MCF 10A (cell line): ENCODE results near the gene RGL4. TPM values are rescaled to one million over a fixed set of nuclear protein-coding genes. Genes with fewer than 3 reads are reported as not detected.

Experiments
- BruUV-seq: library from RNA; stranded (reverse); fragments of 400-500 nt; replicated peaks from 2 replicates; lab custom pipeline; 2021; lab: Mats Ljungman, UMichigan
- CTCF ChIA-PET: fragments of 300-600 bp; sonication (Branson Sonifier 250); formaldehyde crosslinking; extraction: SDS; loops from one replicate; lab custom pipeline; 2021; ENCODE audit warnings: antibody characterized with exemption, inconsistent platforms; lab: Yijun Ruan, JAX
- POLR2A ChIA-PET: fragments of 300-600, 350-650 bp; sonication (Branson Sonifier 250); formaldehyde crosslinking; extraction: SDS; loops from one replicate; lab custom pipeline; 2020; ENCODE audit warnings: antibody characterized with exemption, inconsistent platforms; lab: Yijun Ruan, JAX
- DNase-seq: peaks from one replicate; pipeline ENCODE4 v3.0.0-alpha.2; 2018; ENCODE audit not compliant: unreplicated experiment
- H3K27ac Mint-ChIP-seq: one replicate; pipeline ENCODE4 v1.8.0; 2022; ENCODE audit warnings: mild to moderate bottlenecking, low read depth, mixed read lengths; ENCODE audit not compliant: unreplicated experiment
- H3K27me3 Mint-ChIP-seq: one replicate; pipeline ENCODE4 v1.8.0; 2022; ENCODE audit warnings: mixed read lengths; ENCODE audit not compliant: insufficient read depth, unreplicated experiment
- H3K36me3 Mint-ChIP-seq: one replicate; pipeline ENCODE4 v1.8.0; 2022; ENCODE audit warnings: mild to moderate bottlenecking, moderate library complexity, mixed read lengths; ENCODE audit not compliant: insufficient read depth, unreplicated experiment
- H3K4me1 Mint-ChIP-seq: one replicate; pipeline ENCODE4 v1.8.0; 2022; ENCODE audit warnings: mixed read lengths; ENCODE audit not compliant: insufficient read depth, unreplicated experiment
- H3K4me3 Mint-ChIP-seq: one replicate; pipeline ENCODE4 v1.8.0; 2022; ENCODE audit warnings: mild to moderate bottlenecking, moderate library complexity, mixed read lengths; ENCODE audit not compliant: unreplicated experiment
- H3K9me3 Mint-ChIP-seq: one replicate; pipeline ENCODE4 v1.8.0; 2022; ENCODE audit warnings: mixed read lengths; ENCODE audit not compliant: unreplicated experiment
- CTCF ChIP-seq: fragments of 200-600 bp; IDR thresholded peaks from one replicate; pipeline ENCODE4 v1.8.0; 2022; ENCODE audit warnings: antibody characterized with exemption, mild to moderate bottlenecking; ENCODE audit not compliant: unreplicated experiment
- intact Hi-C: fragments of 100-400 bp; cut with micrococcal nuclease; formaldehyde crosslinking; loops from 2 replicates; pipeline ENCODE4 v1.14.1; 2022
- total RNA-seq: library from RNA; stranded (reverse); gene quantifications from 2 replicates; pipeline ENCODE4 v1.2.3, GENCODE V29; 2022

The RGL4 gene
- total RNA-seq, 1 experiment from 2014 or later: not detected

- Mint-ChIP-seq H3K36me3 (no peaks in the 10 kb centered on the region), H3K4me3 (no peak overlapping the region), H3K9me3 (no peaks in the 10 kb centered on the region), H3K27ac (no peak overlapping the region), H3K4me1 (no peaks in the 10 kb centered on the region), H3K27me3 (no peaks in the 10 kb centered on the region)
- DNase-seq: no peak
- TF ChIP-seq CTCF: no peak
- CTCF ChIA-PET: interaction anchor here (0.6 kb wide), 1 partner anchor 10 kb away, joined by 3 read pairs; no protein-coding TSS in a partner anchor
- intact Hi-C loops: no loop called here
- BruUV-seq: no TSS peak
- POLR2A ChIA-PET: no interaction called here
Measured at GRCh38 chr22:23682827-23683355, 7.9 kb upstream of the RGL4 start.

GRCh38 chr22:23683545-23683944, 7.3 kb upstream of the RGL4 start:
- no peak for TF ChIP-seq CTCF
- intact Hi-C loops: no loop called here
- ChIA-PET CTCF (interaction anchor here (0.6 kb wide), 1 partner anchor 10 kb away, joined by 3 read pairs; no protein-coding TSS in a partner anchor), POLR2A (no interaction called here)
- Mint-ChIP-seq H3K27ac (no peak overlapping the region), H3K27me3 (no peaks in the 10 kb centered on the region), H3K4me1 (no peaks in the 10 kb centered on the region), H3K36me3 (no peaks in the 10 kb centered on the region), H3K4me3 (no peak overlapping the region), H3K9me3 (no peaks in the 10 kb centered on the region)
- no TSS peak for BruUV-seq
- no peak for DNase-seq

- Mint-ChIP-seq H3K27me3 (no peaks in the 10 kb centered on the region), H3K9me3 (no peaks in the 10 kb centered on the region)
- POLR2A ChIA-PET: no interaction called here
Measured at GRCh38 chr22:23684026-23684425, 6.8 kb upstream of the RGL4 start.

GRCh38 chr22:23684561-23685031, 6.2 kb upstream of the RGL4 start:
- intact Hi-C loops: no loop called here
- Mint-ChIP-seq H3K36me3 (no peaks in the 10 kb centered on the region), H3K9me3 (no peaks in the 10 kb centered on the region), H3K4me3 (no peak overlapping the region), H3K27me3 (no peaks in the 10 kb centered on the region), H3K4me1 (no peaks in the 10 kb centered on the region), H3K27ac (no peak overlapping the region)
- DNase-seq: no peak
- POLR2A ChIA-PET: no interaction called here
- TF ChIP-seq CTCF: no peak
- no TSS peak for BruUV-seq
- CTCF ChIA-PET: interaction anchor here (0.6 to 0.8 kb wide), 3 partner anchors 156 to 590 kb away, joined by 3 read pairs; no protein-coding TSS in a partner anchor

More at GRCh38 chr22:23684026-23684425, 6.8 kb upstream of the RGL4 start:
- H3K27ac Mint-ChIP-seq: no peak overlapping the region
- no peak for TF ChIP-seq CTCF
- no peaks in the 10 kb centered on the region for H3K4me1 Mint-ChIP-seq
- no peak for DNase-seq
- no peak overlapping the region for H3K4me3 Mint-ChIP-seq
- CTCF ChIA-PET: interaction anchor here (0.8 kb wide), 1 partner anchor 155 kb away, joined by 3 read pairs; no protein-coding TSS in a partner anchor
- no TSS peak for BruUV-seq
- intact Hi-C loops: no loop called here
- no peaks in the 10 kb centered on the region for H3K36me3 Mint-ChIP-seq
